ENCODE results near the gene OR9A2. TPM values are rescaled to one million over a fixed set of nuclear protein-coding genes. Genes with fewer than 3 reads are reported as not detected.

The OR9A2 gene
- total RNA-seq, 1 experiment from 2014 or later, result not detected

DNA sequence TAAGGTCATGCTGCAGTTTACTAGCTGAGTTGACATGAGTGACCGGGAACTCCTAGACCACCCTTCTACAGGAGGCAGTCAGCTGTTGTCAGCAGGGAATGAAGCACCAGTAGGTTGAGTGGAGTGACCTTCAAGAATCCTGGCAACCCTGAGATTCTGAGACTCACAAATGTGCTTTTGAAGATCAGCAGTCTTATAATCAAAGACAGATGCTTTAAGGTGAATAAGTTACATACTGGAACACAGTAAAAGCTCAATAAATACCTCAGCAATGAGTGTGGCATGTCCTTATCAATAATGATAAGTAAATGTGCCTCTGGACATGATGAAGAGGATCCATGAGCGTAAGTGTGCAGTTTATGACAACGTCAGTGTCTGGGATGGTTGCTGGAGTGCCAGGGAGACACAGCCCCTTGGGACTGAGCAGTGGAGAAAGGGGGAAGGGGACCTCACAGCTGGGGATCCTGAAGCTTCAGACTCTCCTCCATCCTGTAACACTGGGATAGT, 13.3 kb upstream of the OR9A2 start:
- Histone ChIP-seq H3K27me3 (replicated peaks; ENCODE audit: control insufficient read depth, insufficient read depth, low read length) (no peaks in the 10 kb centered on the region; the same call in 1 of the 2 replicates), H3K4me3 (ENCODE audit: low read depth, low read length) (no peak overlapping the region), H3K36me3 (ENCODE audit: control insufficient read depth, insufficient read depth, low read length) (no peaks in the 10 kb centered on the region), H3K4me1 (peaks cover 42% of the 10 kb centered on the region), H3K9me3 (0 out of 2 replicates have a peak, but pooled peaks cover 3% of the 10 kb centered on the region)
- POLR2A ChIA-PET, result no interaction called here
- TF ChIP-seq, protein P1, sequence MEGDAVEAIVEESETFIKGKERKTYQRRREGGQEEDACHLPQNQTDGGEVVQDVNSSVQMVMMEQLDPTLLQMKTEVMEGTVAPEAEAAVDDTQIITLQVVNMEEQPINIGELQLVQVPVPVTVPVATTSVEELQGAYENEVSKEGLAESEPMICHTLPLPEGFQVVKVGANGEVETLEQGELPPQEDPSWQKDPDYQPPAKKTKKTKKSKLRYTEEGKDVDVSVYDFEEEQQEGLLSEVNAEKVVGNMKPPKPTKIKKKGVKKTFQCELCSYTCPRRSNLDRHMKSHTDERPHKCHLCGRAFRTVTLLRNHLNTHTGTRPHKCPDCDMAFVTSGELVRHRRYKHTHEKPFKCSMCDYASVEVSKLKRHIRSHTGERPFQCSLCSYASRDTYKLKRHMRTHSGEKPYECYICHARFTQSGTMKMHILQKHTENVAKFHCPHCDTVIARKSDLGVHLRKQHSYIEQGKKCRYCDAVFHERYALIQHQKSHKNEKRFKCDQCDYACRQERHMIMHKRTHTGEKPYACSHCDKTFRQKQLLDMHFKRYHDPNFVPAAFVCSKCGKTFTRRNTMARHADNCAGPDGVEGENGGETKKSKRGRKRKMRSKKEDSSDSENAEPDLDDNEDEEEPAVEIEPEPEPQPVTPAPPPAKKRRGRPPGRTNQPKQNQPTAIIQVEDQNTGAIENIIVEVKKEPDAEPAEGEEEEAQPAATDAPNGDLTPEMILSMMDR (IDR thresholded peaks at IDR 0.05; ENCODE audit: insufficient read depth in 1 of 2, low read depth in 1 of 2, low read length in 1 of 2, severe bottlenecking in 1 of 2, unreplicated experiment in 1 of 2), result no peak
- DNase-seq, result peak in 1 of 2 experiments; percentile 48
- Mint-ChIP-seq H3K4me3 (ENCODE audit: unreplicated experiment) (no peak overlapping the region), H3K4me1 (ENCODE audit: low read depth, unreplicated experiment) (peaks cover 38% of the 10 kb centered on the region), H3K9me3 (ENCODE audit: unreplicated experiment) (peaks cover under 1% of the 10 kb centered on the region), H3K27ac (ENCODE audit: unreplicated experiment) (no peak overlapping the region), H3K27me3 (ENCODE audit: insufficient read depth, unreplicated experiment) (no peaks in the 10 kb centered on the region), H3K36me3 (ENCODE audit: insufficient read depth, unreplicated experiment) (no peaks in the 10 kb centered on the region)
- intact Hi-C loops (cut with micrococcal nuclease; ENCODE audit: unreplicated experiment), result no loop called here
- no TSS peak for BruUV-seq (replicated peaks)
- CTCF ChIA-PET, result no interaction called here

DNA sequence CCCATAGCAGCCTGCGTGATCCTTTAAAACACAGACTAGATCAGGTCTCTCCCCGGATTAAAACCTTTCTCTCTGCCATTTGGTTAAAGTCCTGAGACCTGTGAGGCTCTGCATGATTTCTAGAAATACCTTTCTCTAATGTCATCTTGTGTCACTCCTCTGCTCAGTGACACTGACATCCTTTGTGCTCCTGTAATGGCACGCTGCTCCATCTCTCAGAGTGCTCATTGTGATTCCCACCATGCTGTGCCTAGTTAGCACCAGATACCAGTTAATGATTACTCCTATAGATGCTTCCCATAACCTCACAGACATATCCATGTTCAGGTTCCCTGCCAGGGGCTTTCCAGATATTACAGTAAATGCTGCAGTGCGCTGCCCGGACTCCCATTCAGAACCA, 11.7 kb upstream of the OR9A2 start:
- H3K4me3 ChIP-seq (ENCODE audit: low read depth, low read length), result no peak overlapping the region
- no peaks in the 10 kb centered on the region for H3K9me3 ChIP-seq
- no peak for DNase-seq
- H3K9me3 Mint-ChIP-seq (ENCODE audit: unreplicated experiment), result peaks cover 12% of the 10 kb centered on the region
- ChIA-PET POLR2A (no interaction called here), CTCF (no interaction called here)
- no peaks in the 10 kb centered on the region for H3K36me3 ChIP-seq (ENCODE audit: control insufficient read depth, insufficient read depth, low read length)
- peaks cover 39% of the 10 kb centered on the region for H3K4me1 ChIP-seq
- TF ChIP-seq, protein P1 (IDR thresholded peaks at IDR 0.05; ENCODE audit: insufficient read depth in 1 of 2, low read depth in 1 of 2, low read length in 1 of 2, severe bottlenecking in 1 of 2, unreplicated experiment in 1 of 2), result no peak
- no peaks in the 10 kb centered on the region for H3K36me3 Mint-ChIP-seq (ENCODE audit: insufficient read depth, unreplicated experiment)
- peaks cover 4% of the 10 kb centered on the region for H3K27me3 Mint-ChIP-seq (ENCODE audit: insufficient read depth, unreplicated experiment)
- intact Hi-C loops (cut with micrococcal nuclease; ENCODE audit: unreplicated experiment), result no loop called here
- BruUV-seq (replicated peaks), result no TSS peak
- peaks cover 38% of the 10 kb centered on the region for H3K4me1 Mint-ChIP-seq (ENCODE audit: low read depth, unreplicated experiment)
- no peak overlapping the region for H3K4me3 Mint-ChIP-seq (ENCODE audit: unreplicated experiment)
- H3K27ac Mint-ChIP-seq (ENCODE audit: unreplicated experiment), result no peak overlapping the region
- no peaks in the 10 kb centered on the region; the same call in 1 of the 2 replicates for H3K27me3 ChIP-seq (replicated peaks; ENCODE audit: control insufficient read depth, insufficient read depth, low read length)

DNA sequence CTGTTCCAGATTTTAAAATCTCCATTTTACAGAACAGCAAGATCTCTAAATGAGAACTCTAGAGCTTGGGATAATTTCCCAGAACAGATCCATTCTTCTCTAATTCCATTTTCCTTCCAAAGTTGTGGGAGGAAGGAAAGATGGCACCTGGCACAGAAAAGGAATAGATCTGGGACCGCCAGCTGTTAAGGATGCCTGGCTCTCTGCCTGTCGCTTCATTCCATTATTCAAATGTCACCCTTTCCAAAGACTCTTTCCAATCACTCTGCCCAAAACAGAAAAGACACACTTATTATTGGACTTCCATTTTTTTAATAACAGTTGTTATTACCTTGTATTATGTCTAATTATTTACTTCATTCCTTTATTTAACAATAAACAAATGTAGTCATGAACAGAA, 751 bp upstream of the OR9A2 start:
- Mint-ChIP-seq H3K27ac (ENCODE audit: unreplicated experiment) (no peak overlapping the region), H3K27me3 (ENCODE audit: insufficient read depth, unreplicated experiment) (peaks cover 7% of the 10 kb centered on the region), H3K4me1 (ENCODE audit: low read depth, unreplicated experiment) (no peaks in the 10 kb centered on the region), H3K9me3 (ENCODE audit: unreplicated experiment) (no peaks in the 10 kb centered on the region), H3K4me3 (ENCODE audit: unreplicated experiment) (no peak overlapping the region), H3K36me3 (ENCODE audit: insufficient read depth, unreplicated experiment) (no peaks in the 10 kb centered on the region)
- no TSS peak for BruUV-seq (replicated peaks)
- H3K27me3 ChIP-seq (replicated peaks; ENCODE audit: control insufficient read depth, insufficient read depth, low read length), result no peaks in the 10 kb centered on the region
- no peaks in the 10 kb centered on the region for H3K9me3 ChIP-seq
- H3K36me3 ChIP-seq (ENCODE audit: control insufficient read depth, insufficient read depth, low read length), result no peaks in the 10 kb centered on the region
- POLR2A ChIA-PET, result no interaction called here
- no peak overlapping the region for H3K4me3 ChIP-seq (ENCODE audit: low read depth, low read length)
- intact Hi-C loops (cut with micrococcal nuclease; ENCODE audit: unreplicated experiment), result no loop called here
- no peaks in the 10 kb centered on the region for H3K4me1 ChIP-seq
- DNase-seq, result no peak
- TF ChIP-seq, protein P1 (IDR thresholded peaks at IDR 0.05; ENCODE audit: insufficient read depth in 1 of 2, low read depth in 1 of 2, low read length in 1 of 2, severe bottlenecking in 1 of 2, unreplicated experiment in 1 of 2), result no peak
- CTCF ChIA-PET, result interaction anchor here (0.6 kb wide), 1 partner anchor 313 kb away, joined by 3 read pairs; no protein-coding TSS in a partner anchor

Data from Caco-2 (cell line).